HEK293 (cell line): ENCODE results near the gene UNC5CL.

Source experiments
- BCL11A ChIP-seq: fragments of 450-650 bp; formaldehyde crosslinking; IDR thresholded peaks from 2 replicates; pipeline ENCODE4 v1.5.1; 2016; ENCODE audit warnings: low read depth, missing biosample characterization, missing genetic modification characterization
- MYNN ChIP-seq: fragments of 450-650 bp; formaldehyde crosslinking; IDR thresholded peaks from 2 replicates; pipeline ENCODE4 v1.5.1; 2016; ENCODE audit warnings: missing biosample characterization, missing genetic modification characterization, borderline replicate concordance
- MZF1 ChIP-seq: fragments of 450-650 bp; formaldehyde crosslinking; IDR thresholded peaks from 2 replicates; pipeline ENCODE4 v1.5.1; 2017; ENCODE audit warnings: missing biosample characterization, missing genetic modification characterization, borderline replicate concordance
- OSR2 ChIP-seq: fragments of 450-650 bp; formaldehyde crosslinking; IDR thresholded peaks from 2 replicates; pipeline ENCODE4 v1.5.1; 2016; ENCODE audit warnings: missing biosample characterization, missing genetic modification characterization
- RBAK ChIP-seq: fragments of 450-650 bp; formaldehyde crosslinking; IDR thresholded peaks from 2 replicates; pipeline ENCODE4 v1.5.1; 2016; ENCODE audit warnings: missing biosample characterization, missing genetic modification characterization
- REPIN1 ChIP-seq: fragments of 450-650 bp; formaldehyde crosslinking; IDR thresholded peaks from 2 replicates; pipeline ENCODE4 v1.5.1; 2017; ENCODE audit warnings: missing biosample characterization, missing genetic modification characterization, low read depth
- REST ChIP-seq: fragments of 450-650 bp; formaldehyde crosslinking; IDR thresholded peaks from 2 replicates; pipeline ENCODE4 v1.5.1; 2016; ENCODE audit warnings: missing biosample characterization, missing genetic modification characterization
- SCRT2 ChIP-seq: fragments of 450-650 bp; formaldehyde crosslinking; IDR thresholded peaks from 2 replicates; pipeline ENCODE4 v1.5.1; 2016; ENCODE audit warnings: missing biosample characterization, missing genetic modification characterization
- SETDB1 ChIP-seq: IDR thresholded peaks from one replicate; pipeline ENCODE4 v1.6.1; 2017; ENCODE audit warnings: mild to moderate bottlenecking, low read length, moderate library complexity, mixed read lengths; ENCODE audit not compliant: insufficient read length
- YY1 ChIP-seq: fragments of 450-650 bp; formaldehyde crosslinking; IDR thresholded peaks from 2 replicates; pipeline ENCODE4 v1.5.1; 2018; ENCODE audit warnings: missing biosample characterization, missing genetic modification characterization
- YY2 ChIP-seq: fragments of 450-650 bp; formaldehyde crosslinking; IDR thresholded peaks from 2 replicates; pipeline ENCODE4 v1.5.1; 2016; ENCODE audit warnings: missing biosample characterization, missing genetic modification characterization
- ZBTB44 ChIP-seq: fragments of 450-650 bp; IDR thresholded peaks from 2 replicates; pipeline ENCODE4 v1.5.1; 2018; ENCODE audit warnings: missing biosample characterization, mild to moderate bottlenecking, missing genetic modification characterization
- ZBTB48 ChIP-seq: fragments of 450-650 bp; formaldehyde crosslinking; IDR thresholded peaks from 2 replicates; pipeline ENCODE4 v1.5.1; 2016; ENCODE audit warnings: missing biosample characterization, missing genetic modification characterization
- ZBTB8A ChIP-seq: fragments of 450-650 bp; formaldehyde crosslinking; IDR thresholded peaks from 2 replicates; pipeline ENCODE4 v1.5.1; 2016; ENCODE audit warnings: missing biosample characterization, missing genetic modification characterization
- ZEB2 ChIP-seq: fragments of 450-650 bp; formaldehyde crosslinking; IDR thresholded peaks from 2 replicates; pipeline ENCODE4 v1.5.1; 2016; ENCODE audit warnings: missing biosample characterization, missing genetic modification characterization
- ZNF140 ChIP-seq: fragments of 450-650 bp; formaldehyde crosslinking; IDR thresholded peaks from 2 replicates; pipeline ENCODE4 v1.5.1; 2016; ENCODE audit warnings: missing biosample characterization, missing genetic modification characterization
- ZNF148 ChIP-seq: fragments of 450-650 bp; formaldehyde crosslinking; IDR thresholded peaks from 2 replicates; pipeline ENCODE4 v1.5.0; 2017; ENCODE audit warnings: missing biosample characterization, missing genetic modification characterization, borderline replicate concordance
- ZNF157 ChIP-seq: fragments of 450-650 bp; formaldehyde crosslinking; IDR thresholded peaks from 2 replicates; pipeline ENCODE4 v1.5.1; 2016; ENCODE audit warnings: missing biosample characterization, missing genetic modification characterization
- ZNF174 ChIP-seq: fragments of 450-650 bp; formaldehyde crosslinking; IDR thresholded peaks from 2 replicates; pipeline ENCODE4 v1.5.0; 2017; ENCODE audit warnings: missing biosample characterization, mild to moderate bottlenecking, missing genetic modification characterization
- ZNF19 ChIP-seq: fragments of 450-650 bp; formaldehyde crosslinking; IDR thresholded peaks from 2 replicates; pipeline ENCODE4; 2016; ENCODE audit warnings: missing biosample characterization, missing genetic modification characterization, low read depth
- ZNF202 ChIP-seq: fragments of 450-650 bp; formaldehyde crosslinking; IDR thresholded peaks from 2 replicates; pipeline ENCODE4 v1.5.1; 2016; ENCODE audit warnings: missing biosample characterization, missing genetic modification characterization, borderline replicate concordance
- ZNF214 ChIP-seq: fragments of 450-650 bp; formaldehyde crosslinking; IDR thresholded peaks from 2 replicates; pipeline ENCODE4 v1.5.1; 2017; ENCODE audit warnings: missing biosample characterization, mild to moderate bottlenecking, missing genetic modification characterization, borderline replicate concordance
- ZNF274 ChIP-seq, 2 experiments: fragments of 200-500 bp in 1 of 2; fragments of 450-650 bp in 1 of 2; sonication (Bioruptor generic) in 1 of 2; formaldehyde crosslinking in 1 of 2; IDR thresholded peaks; 2 replicates each; pipeline versions ENCODE4 v1.5.1 to v1.6.1; 2014 to 2016; ENCODE audit warnings: borderline replicate concordance in 1 of 2, inconsistent platforms in 1 of 2, low read length in 1 of 2, missing biosample characterization in 1 of 2, missing genetic modification characterization in 1 of 2
- ZNF335 ChIP-seq: fragments of 450-650 bp; formaldehyde crosslinking; conservative IDR thresholded peaks from 2 replicates; pipeline ENCODE4 v1.5.1; 2016; ENCODE audit warnings: missing biosample characterization, missing genetic modification characterization
- ZNF398 ChIP-seq: fragments of 450-650 bp; formaldehyde crosslinking; IDR thresholded peaks from 2 replicates; pipeline ENCODE4 v1.5.1; 2017; ENCODE audit warnings: missing biosample characterization, missing genetic modification characterization
- ZNF549 ChIP-seq: fragments of 450-650 bp; IDR thresholded peaks from 2 replicates; pipeline ENCODE4 v1.5.1; 2018; ENCODE audit warnings: missing biosample characterization, missing genetic modification characterization, mild to moderate bottlenecking, inconsistent platforms, moderate library complexity
- ZNF585B ChIP-seq: fragments of 450-650 bp; formaldehyde crosslinking; IDR thresholded peaks from 2 replicates; pipeline ENCODE4 v1.5.1; 2016; ENCODE audit warnings: missing biosample characterization, missing genetic modification characterization
- ZNF701 ChIP-seq: fragments of 450-650 bp; formaldehyde crosslinking; IDR thresholded peaks from 2 replicates; pipeline ENCODE4 v1.5.1; 2016; ENCODE audit warnings: missing biosample characterization, missing genetic modification characterization
- ZNF776 ChIP-seq: fragments of 450-650 bp; formaldehyde crosslinking; IDR thresholded peaks from 2 replicates; pipeline ENCODE4 v1.5.0; 2017; ENCODE audit warnings: missing biosample characterization, missing genetic modification characterization, borderline replicate concordance
- ZSCAN30 ChIP-seq: fragments of 450-650 bp; IDR thresholded peaks from 2 replicates; pipeline ENCODE4 v1.5.1; 2018; ENCODE audit warnings: missing biosample characterization, mild to moderate bottlenecking, missing genetic modification characterization, moderate library complexity

The UNC5CL gene

GRCh38 chr6:41073203-41073967 lies 34.4 kb upstream of the UNC5CL start (continued):
- TF ChIP-seq ZNF214 (tag by site-specific recombination) (no peak), ZNF701 (tag by site-specific recombination) (no peak), BCL11A (no peak), ZNF148 (tag by site-specific recombination) (no peak), ZNF157 (no peak), ZNF398 (tag by site-specific recombination) (peak; percentile 86), ZBTB48 (tag by site-specific recombination) (peak; percentile 82), YY1 (peak; percentile 41), OSR2 (tag by site-specific recombination) (no peak), SETDB1 (no peak), ZNF549 (tag by site-specific recombination) (peak; percentile 59; the same call in 1 of the 2 replicates), ZSCAN30 (tag by site-specific recombination) (peak; percentile 93), ZNF202 (tag by site-specific recombination) (no peak), MYNN (tag by site-specific recombination) (no peak), ZNF140 (tag by site-specific recombination) (no peak), SCRT2 (no peak), REST (tag by site-specific recombination) (peak; percentile 34; the same call in 1 of the 2 replicates), ZBTB8A (tag by site-specific recombination) (peak; percentile 61), REPIN1 (tag by site-specific recombination) (no peak), ZNF274 (IDR thresholded peaks at IDR 0.05; ENCODE audit: low read length) (no peak), ZNF274 (tag by site-specific recombination; IDR thresholded peaks at IDR 0.05; ENCODE audit: borderline replicate concordance) (no peak), ZNF335 (tag by site-specific recombination) (peak; percentile 68; the same call in 1 of the 2 replicates), MZF1 (tag by site-specific recombination) (0 out of 2 replicates have a peak, but pooled peaks have one; percentile 11), ZNF19 (no peak), ZNF585B (tag by site-specific recombination) (no peak), ZBTB44 (tag by site-specific recombination) (no peak), ZEB2 (peak; percentile 11; the same call in 1 of the 2 replicates), RBAK (tag by site-specific recombination) (no peak), ZNF174 (tag by site-specific recombination) (no peak), YY2 (tag by site-specific recombination) (0 out of 2 replicates have a peak, but pooled peaks have one; percentile 23), ZNF776 (tag by site-specific recombination) (no peak)
